ENCODE measurements around the gene CC2D2B.

GRCh38 chr10:96075977-96076376 lies 168.2 kb downstream of the CC2D2B start:
- TF ChIP-seq, protein P1, sequence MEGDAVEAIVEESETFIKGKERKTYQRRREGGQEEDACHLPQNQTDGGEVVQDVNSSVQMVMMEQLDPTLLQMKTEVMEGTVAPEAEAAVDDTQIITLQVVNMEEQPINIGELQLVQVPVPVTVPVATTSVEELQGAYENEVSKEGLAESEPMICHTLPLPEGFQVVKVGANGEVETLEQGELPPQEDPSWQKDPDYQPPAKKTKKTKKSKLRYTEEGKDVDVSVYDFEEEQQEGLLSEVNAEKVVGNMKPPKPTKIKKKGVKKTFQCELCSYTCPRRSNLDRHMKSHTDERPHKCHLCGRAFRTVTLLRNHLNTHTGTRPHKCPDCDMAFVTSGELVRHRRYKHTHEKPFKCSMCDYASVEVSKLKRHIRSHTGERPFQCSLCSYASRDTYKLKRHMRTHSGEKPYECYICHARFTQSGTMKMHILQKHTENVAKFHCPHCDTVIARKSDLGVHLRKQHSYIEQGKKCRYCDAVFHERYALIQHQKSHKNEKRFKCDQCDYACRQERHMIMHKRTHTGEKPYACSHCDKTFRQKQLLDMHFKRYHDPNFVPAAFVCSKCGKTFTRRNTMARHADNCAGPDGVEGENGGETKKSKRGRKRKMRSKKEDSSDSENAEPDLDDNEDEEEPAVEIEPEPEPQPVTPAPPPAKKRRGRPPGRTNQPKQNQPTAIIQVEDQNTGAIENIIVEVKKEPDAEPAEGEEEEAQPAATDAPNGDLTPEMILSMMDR (conservative IDR thresholded peaks at IDR 0.05; ENCODE audit: low read depth, low read length) = no peak
- no peak for TF ChIP-seq EZH2 (IDR thresholded peaks at IDR 0.05; ENCODE audit: borderline replicate concordance, low read depth, low read length, poor library complexity, severe bottlenecking)
